NCI-H226 (cell line): Measurements from ENCODE around the gene CNGA2.

ENCODE experiments used
- DNase-seq: peaks from one replicate; pipeline ENCODE4 v3.0.0-alpha.2; 2015

CNGA2 gene

DNA sequence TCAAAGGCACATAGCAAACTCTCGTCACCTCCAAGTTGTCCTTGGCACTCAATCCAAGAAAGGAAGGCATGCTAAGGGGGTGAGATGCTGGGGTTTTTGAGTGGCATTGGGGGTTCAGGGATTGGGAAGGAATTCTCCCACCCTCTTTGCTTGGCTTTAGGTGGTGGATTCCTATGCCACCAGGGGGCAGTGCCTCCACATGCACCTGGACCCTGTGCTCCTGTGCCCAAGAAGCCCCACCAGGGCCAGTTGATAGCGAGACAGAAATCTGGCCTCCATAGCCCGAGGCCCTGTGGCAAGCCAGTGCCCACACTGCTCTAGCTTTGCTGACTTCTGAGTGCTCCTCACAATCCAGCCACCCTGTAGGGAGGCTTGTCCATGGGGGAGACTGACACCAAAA lies 20.7 kb upstream of the CNGA2 start:
- no peak for DNase-seq

DNA sequence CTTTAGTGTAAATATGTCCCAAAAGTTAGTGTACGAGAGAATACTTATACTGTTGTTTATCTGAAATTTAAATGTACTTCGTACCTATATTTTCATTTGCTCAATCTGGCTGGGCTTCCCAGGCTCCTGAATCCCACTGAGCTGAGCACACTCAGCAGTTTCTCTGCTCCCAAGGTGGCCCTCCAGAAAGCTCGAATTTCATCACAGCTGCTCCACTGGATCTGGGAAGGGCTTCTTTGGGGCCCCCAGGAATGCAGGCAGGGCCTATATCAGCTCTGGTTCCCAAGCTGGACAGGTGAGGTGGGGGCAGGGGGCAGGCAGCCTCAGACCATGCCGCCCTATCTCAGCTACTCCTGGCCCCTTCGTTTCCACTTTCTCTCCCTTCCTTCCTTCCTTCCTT lies 20.2 kb upstream of the CNGA2 start:
- DNase-seq, result no peak

DNA sequence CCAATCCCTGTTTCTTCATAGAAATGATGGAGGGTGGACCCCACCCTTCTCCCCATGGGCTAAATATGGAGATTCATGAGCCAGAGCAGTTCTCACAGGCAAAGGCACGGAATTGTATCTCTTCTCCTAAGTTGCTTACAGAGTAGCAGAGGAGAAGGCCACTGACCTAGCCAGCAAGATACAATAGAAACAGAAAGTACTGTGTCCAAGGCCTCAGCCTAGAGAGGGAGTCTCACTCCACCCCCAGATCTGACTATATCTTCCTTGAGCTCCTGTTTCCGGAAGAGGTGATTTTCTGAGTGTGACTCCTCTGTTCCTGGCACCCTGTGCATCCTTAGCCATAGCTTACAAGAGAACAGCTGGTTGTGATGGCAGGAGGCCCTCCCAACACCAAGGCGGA lies 18.8 kb upstream of the CNGA2 start, which contains the start of gene FATE1:
FATE1 (plus strand) TSS at position 284 of the 400 bp plus-strand sequence; CDS start at position 369, 85 bp downstream.
- DNase-seq, result no peak

DNA sequence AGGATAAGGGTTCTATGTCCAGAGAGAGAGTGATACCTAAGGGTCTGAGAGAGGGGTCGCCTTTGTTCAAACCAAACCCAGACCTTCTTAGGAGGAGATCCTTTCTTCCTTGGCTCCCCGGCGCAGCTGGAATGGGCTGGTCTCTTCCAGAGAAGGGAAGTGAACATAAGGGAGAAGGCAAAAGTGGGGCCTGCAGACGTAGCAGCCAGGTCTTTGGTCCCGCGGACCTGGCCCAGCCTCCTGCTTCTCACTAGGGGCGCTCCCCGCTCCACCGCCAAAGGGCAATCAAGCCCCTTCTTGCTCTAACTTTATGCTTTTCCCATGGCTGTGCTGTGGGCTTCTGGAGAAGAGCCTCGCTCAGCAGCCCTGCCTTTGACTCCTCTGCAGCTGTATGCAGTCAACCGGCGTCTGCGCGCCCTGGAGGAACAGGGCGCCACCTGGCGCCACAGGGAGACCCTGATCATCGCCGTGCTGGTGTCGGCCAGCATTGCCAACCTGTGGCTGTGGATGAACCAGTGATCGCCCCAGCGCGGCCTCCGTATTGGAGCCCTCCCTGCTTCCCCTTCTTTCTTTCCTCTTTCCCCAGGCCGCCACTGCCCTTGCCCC lies 12.2 kb upstream of the CNGA2 start:
- no peak for DNase-seq

DNA sequence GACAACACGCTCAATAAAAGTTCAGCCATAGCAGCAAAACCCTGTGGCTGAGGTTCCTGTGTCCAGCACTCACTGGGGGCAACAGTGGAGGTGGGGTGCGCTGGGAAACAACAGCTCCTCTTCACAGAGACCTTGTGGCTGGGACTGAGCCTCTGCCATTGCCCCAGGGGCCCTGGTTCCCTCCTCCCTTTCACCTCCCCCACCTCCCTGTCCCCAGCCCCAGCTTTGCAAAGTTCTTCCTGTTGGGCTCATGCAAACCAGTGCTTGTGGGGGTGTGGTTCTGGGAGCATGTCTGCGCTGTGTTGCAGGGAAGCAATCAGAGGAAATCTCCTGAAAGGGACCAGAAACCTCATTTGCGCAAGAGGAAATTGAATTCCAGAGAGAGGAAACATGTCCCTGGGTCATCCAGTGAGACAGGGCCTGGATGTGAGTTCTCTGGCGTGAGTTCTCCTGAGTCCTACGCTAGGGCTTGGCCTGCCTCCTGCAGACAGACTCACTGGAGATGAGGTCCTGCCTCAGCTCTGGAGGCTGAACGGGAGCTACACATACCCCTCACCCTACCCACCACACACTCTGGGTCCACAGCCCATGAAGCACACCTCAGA lies 11.3 kb upstream of the CNGA2 start:
- DNase-seq, result no peak

DNA sequence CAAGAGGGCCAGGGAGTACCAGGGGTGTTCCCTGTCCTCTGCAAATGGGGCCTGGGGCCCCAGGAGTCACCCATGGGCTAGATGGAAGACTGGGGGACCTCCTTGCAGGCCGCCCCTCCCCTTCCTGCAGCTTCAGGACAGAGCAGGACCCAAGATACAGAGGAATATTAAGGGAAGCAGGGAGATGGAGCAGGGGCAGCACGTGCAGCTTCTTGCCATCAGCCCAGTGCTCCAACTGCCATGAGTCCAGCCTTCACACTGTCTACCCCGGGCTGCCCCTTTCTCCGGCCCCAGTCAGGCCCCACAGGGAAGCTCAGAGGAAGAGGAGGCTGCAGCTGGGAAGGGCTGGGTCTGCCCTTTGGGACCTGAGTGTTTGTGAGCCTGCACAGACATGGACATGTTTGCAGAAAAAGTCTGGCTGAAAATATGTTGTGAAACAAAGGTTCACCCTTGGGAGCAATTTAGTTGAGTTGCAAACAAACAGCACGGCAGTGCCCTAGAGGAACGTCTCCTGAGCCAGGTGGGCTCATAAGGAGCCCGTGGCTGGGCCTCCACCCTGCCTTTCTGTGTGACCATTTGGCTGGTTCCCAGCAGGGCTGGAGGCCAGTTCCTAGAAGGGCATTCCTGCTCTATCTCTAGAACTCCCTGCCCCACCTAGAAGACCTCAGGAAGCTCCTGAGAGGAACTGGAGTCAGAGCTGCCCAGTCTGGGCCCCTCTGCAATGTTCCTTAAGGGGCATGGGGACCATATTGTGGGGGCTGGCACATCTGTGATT lies 9.8 kb upstream of the CNGA2 start:
- DNase-seq, result no peak

DNA sequence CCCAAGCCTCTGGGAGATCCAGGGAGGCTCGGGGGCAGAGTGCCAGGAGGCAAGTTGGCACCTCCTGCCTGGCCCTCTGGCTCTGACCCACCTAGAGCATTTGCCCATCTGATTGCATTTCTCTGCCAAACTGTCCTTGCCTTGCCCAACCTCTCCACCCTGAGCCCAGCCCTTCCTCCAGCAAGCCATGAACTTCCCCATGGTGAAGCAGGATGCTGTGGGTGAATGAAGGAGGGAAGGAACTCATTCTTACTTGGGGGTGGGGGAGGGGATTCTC lies 9.3 kb upstream of the CNGA2 start:
- no peak for DNase-seq

DNA sequence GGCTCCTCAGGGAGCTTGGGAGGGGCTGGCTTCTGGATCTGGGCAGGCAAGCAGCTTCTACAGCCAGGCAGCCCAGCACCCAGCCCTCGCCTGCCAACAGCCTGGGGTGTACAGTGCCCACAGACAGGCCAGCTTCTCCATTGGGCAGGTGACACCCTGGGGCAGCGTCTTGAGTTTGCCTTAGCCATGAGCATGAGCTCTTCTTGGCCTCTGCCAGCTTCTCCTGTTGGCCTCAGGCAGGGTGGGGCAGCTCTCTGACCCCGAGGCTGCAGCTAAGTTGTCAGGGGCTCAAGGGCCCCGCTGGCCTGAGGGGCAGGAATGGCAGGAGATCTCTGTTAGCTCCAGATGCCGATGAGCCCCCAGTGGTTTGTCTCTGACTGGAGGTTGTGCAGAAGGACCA lies 7.8 kb upstream of the CNGA2 start:
- DNase-seq, result no peak

DNA sequence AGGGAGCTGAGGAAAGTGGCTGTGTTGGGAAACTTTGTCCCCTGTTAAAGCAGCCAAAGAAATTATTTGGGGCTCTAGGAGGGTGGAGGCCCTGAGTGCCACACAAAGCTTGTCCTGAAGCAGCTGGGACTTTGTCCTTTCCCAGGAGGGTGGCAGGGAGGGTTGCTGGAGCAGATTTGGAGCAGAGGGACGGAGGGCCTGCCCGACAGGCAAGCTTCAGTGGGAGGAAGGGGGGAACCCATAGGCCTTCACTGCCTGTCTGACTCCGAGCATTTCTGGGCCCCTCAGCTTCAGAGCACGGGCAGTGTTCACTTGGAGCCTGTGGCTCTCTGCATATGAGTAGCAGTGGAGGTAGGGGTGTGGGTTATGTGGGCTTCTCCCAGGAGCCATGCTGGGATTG lies 7.2 kb upstream of the CNGA2 start:
- DNase-seq, result no peak

DNA sequence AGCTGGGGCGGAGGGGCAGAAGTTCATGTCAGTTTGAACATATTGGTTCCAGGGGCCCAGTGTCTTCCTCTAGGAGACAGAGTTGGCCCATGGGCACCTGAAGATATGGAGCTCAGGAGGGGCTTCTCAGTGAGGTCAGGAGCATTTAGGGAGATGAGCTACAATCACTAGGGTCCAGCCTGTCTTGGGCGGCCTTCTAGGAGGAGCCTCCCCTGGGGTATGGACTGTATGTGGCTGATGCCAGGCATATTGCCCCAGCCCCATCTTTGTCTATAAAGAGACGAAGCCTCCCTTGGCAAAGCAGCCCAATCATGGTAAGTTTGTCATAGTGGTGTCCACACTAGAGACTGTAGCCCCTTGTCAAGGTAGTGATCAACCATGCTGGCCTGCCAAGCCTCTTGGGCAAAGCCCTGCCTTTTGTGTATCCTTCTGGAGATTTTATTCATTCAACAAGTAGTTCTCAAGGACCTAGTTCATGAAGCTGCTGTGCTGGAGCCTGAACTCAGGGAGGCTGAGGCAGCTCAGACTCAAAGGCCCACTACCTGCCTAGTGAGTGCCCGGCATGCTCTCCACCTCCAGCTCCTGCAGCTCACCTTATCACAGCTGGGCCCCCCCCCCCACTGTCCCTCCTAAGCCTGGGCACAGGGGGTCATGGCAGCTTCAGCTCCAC lies 5.4 kb upstream of the CNGA2 start:
- DNase-seq, result no peak

DNA sequence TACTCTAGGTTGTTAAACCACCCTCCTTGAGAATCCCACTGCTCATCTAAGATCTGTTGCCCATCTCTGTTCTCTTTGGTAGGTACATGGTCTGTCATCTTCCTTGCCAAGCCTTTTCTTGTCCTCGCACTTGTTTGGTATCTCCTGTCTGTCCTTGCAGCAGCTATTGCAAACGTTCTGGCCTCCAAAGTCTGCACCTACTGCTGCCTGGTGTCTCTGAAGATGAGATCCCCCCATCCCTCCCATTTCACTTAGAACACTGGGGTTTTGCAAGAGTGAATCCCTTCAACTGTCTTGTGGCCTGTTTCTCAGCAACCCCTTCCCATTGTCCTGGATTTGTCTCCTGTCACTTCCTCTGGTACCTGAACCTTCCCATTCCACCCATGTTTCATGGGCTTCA lies 673 bp downstream of the CNGA2 start:
- DNase-seq, result no peak

DNA sequence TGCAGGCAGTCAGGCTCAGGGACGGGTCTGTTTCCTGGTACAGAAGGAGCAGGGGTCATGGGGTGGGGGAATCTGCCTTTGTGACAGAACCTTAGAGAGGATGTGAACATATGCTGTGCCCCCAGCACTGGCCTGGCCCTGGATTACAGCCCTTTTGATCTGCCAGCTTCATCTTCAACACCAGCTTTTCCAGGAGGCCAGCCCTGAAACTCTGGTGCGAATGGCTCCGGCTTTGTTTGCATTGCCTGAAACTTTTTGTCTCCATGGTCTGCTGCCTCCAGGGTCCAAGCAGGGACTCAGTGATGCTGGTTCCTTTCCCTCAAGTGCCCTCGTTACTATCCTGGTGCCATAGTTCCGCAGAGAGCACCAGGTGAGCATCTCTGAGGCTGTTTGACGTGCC lies 2.1 kb downstream of the CNGA2 start:
- no peak for DNase-seq

DNA sequence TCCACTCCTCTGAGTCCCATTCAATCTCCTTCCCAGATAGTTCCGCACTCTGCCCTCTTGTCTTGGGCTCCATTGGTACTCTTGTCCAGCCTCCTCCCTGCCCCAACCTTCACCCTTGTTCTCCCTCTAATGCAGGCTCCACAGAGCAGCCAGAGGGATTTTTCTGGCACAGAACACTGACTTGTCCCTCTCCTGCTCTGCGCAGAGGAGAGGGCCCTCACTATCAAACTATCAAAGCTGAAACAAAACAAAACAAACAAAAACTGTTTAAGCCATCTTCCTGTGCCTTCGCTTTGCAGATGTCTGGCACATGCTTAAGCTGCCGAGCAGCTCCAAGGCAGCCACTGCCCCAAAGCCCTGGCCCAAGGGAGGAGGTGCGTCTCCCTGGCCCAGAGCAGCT lies 2.9 kb downstream of the CNGA2 start:
- no peak for DNase-seq

DNA sequence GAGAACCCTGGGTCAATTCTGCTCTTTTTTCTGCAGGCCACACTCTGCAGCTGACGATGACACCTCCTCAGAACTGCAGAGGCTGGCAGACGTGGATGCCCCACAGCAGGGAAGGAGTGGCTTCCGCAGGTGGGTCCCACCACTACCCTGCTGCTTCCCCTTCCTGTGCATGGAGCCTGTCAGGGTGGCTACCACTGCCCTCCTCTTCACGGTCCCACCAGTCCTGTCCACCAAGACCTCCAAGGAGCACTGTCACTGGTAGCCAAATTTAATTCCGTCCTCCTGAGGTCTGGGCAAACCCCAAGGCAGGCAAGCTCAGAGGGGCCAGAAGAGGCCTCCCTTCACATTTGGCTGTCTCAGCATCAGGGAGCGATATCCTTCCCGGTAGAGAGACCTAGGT lies 4.2 kb downstream of the CNGA2 start:
- no peak for DNase-seq

DNA sequence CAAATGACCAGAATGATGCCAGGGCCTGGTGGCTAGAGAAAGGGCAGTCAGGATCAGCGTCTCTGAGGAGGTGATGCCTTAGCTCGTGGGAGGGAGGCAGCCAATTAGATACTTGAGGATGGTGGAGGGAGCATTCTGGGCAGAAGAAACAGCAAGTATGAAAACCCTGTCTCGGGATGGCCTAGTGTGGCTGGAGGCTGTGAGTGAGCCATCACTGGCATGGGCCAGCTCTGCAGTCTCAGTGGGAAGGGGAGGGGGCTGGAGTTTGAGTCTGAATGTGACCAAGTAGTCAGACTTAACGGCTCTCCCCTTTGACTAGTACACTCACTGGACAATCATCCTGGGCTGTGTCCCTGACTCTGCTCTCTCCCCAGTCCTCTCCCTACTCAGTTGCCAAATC lies 7.1 kb downstream of the CNGA2 start:
- no peak for DNase-seq

DNA sequence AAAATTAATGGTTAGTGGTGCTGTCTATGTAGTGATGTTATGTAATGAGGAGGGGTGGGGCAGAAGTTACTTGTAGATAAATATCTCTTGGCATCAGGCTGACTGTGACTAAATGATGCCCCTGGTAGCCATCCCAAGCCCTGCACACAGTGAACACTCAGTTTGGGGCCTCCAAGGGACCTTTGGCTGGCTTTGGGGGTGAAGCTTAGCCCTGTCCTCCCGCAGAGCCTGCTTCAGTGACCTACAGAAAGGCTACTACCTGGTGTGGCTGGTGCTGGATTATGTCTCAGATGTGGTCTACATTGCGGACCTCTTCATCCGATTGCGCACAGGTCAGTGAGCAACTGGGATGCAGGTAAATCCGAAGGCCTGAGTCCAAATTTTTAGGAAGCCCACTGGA lies 7.8 kb downstream of the CNGA2 start:
- no peak for DNase-seq

DNA sequence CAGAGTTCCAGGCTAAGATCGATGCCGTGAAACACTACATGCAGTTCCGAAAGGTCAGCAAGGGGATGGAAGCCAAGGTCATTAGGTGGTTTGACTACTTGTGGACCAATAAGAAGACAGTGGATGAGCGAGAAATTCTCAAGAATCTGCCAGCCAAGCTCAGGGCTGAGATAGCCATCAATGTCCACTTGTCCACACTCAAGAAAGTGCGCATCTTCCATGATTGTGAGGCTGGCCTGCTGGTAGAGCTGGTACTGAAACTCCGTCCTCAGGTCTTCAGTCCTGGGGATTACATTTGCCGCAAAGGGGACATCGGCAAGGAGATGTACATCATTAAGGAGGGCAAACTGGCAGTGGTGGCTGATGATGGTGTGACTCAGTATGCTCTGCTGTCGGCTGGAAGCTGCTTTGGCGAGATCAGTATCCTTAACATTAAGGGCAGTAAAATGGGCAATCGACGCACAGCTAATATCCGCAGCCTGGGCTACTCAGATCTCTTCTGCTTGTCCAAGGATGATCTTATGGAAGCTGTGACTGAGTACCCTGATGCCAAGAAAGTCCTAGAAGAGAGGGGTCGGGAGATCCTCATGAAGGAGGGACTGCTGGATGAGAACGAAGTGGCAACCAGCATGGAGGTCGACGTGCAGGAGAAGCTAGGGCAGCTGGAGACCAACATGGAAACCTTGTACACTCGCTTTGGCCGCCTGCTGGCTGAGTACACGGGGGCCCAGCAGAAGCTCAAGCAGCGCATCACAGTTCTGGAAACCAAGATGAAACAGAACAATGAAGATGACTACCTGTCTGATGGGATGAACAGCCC lies 9.3 kb downstream of the CNGA2 start:
- no peak for DNase-seq

DNA sequence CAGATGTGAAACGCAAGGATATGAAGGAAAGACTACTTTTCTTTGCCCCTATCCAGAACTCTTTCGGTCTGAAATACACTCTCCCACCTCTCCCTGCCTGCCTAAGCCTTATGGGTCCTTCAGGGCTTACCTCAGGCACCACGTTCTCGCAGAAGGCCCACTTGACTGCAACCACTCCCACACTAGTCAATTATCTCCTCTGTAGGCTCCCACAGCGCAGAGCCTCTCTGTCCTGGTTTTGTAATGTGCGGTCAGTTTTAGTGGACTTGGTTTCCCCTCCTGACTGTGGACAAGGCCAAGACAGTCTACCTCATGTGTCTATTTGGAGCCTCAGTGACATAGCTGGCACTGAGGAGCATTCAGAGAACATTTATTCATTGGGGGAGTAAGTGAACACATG lies 11.1 kb downstream of the CNGA2 start:
- DNase-seq, result no peak

DNA sequence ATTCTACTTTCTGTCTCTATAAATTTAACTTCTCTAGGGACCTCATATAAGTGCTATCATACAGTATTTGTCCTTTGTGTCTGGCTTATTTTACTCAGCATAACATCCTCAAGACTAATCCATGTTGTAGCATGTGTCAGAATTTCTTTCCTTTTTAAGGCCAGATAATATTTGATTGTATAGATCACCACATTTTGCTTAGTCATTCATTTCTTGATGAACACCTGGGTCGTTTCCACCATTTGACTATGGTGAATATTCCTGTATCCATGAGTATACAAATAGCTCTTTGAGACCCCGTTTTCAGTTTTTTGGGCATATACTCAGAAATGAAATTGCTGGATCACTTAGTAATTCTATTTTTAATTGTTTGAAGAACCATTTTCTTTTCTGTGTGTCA lies 12.0 kb downstream of the CNGA2 start:
- DNase-seq, result no peak

DNA sequence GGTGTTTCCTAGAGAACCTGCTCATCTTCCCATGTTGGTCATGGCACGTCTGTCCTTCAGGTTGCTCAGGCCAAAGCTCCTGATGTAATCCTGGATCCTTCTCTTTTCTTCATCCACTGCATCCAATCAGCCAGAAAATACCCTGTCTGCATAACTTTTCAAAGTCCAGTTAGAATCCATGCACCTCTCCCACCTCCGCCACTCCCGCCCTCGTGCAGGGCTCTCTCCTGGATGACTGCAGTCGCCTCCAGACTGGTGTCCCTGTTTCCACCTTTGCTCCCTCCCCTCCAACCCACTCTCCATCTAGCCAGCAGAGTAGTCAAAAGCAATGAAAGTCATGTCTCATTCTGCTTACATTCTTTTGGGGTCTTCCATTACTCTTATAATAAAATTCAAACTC lies 16.0 kb downstream of the CNGA2 start:
- no peak for DNase-seq

DNA sequence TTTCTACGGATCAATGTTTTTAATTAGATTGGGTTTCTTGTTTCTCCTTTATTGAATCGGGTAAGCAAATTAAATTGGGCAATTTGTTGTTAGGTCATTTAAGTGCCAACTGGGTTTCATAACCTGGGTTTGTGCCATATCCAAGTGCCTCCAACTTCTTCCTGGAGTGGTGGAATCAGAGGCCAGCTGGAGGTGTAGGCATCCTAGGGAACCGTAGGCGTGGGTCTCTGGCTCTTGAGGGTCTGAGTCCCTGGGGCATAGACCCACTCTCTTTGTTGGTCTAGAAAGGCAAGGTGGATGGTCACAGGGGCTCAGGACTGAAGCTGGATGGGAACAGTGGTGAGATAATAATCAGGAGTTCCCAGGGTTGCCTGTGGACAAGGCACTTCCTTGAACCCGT lies 18.3 kb downstream of the CNGA2 start:
- DNase-seq, result no peak

DNA sequence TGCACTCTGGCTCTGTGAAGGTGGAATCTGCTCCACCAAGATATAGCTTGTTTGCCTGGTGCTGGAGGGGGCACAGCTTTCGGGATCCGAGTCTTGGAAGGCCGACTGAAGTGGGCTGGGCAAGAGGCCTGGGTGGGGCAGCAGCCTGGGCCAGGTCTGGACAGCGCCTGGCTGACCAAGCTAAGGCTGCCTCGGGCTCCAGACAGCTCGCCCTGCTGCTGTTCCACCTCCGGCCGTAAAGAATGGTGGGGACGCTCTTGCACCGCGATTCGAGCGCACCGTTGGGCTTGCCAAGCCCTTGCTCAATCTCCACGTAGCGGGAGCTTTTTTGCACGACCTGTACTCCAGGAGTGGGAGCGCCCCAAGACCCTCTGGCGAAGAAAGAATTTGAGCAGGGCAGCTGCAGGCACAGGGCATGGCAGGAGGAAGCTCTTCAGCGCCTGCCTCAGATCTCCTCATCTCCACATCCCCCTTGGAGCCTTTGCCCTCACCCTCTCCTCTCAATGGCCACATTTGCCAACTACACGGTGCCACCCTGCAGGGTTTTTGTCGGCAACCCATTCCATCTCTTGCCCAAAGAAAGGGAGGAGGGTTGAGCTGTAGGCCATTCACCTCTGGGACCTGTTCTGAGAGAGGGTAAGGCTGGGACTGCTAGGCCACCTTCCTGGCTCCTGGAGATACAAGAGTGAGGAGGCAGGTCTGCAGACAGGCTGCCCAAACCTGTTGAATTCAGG lies 18.9 kb downstream of the CNGA2 start:
- peak; percentile 35 for DNase-seq

DNA sequence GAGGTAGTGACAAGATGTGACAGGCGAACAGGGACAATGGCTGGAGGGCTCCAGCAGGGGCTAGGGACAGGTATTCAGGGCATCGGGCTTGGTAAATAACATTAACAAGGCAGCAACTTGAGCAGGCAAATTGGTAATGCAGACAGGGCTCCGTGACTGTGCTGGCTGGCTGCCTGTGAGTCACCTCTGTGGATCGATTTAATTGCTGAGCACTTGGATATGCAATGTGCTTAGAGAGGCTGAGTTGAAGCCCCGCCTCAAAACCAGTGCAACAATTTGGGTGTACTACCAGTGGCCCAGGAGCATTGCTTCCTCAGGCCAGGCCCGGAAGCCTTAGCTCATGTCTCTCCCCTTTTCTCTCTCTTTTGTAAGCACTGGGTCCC lies 19.5 kb downstream of the CNGA2 start:
- no peak for DNase-seq
